Superior temporal gyrus (tissue), 1 donor: ENCODE measurements around the gene SFRP4.
A peak's percentile ranks its signal among the peaks of the same experiment; 100 is the strongest.
"Not testable (repeated sequence)": the region's sequence is repeated elsewhere in the genome, so short reads cannot be mapped to it uniquely, and the experiment has no call there.

Experiments
- DNase-seq: peaks from one replicate; pipeline ENCODE4 v3.0.0-alpha.2; 2016; ENCODE audit errors: extremely low spot score

Gene SFRP4

DNA sequence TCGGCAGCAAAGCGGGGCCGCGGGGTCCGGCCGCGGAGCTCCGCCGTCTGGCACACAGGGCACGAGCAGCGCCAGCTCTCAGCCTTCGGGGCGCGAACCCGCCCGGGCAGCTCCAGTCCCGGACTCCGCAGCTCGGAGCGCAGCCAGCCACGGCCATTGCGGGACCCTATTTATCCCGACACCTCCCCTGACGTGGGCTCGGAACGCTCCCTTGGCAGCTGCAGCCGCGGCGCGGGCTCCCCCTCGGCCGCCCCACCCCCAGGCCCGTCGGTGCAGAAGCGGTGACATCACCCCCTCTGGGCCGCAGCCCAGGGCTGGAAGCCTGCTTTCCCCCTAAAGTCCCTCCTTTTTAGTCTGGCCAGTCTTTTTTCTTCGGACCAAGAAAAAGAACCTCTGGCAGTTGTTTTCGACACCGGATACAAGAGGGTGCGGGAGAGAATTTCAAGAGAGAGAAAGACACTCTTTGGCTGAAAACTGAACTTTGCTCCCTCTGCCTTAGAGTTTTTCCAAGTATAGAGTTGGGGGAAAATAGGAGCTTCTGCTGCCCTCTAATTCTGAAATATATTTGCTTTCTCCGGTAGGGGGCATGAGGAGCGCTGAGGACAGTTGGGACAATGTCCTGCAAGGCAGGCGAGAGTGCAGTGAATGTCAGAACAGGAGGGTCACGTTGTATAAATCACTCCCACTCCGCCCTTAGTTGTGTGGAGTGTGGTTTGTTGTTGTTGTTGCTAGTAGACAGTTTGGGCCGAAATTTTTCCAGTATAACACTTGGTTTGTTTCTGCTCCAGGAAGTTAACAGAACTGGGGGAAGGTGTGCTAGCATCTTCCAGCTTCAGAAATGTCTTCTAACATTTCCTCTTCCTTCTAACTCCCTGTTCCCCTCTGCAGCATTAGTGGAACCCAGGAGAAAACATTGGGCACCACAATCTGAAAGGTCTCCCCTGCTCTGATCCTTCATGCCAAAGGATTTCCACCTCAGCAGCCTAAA lies at the start of gene SFRP4:
Gene SFRP4, minus strand, starts transcription at position 145 of the 988 bp plus-strand sequence. CDS start 280 bp downstream, outside the sequence.
- DNase-seq, result peak; percentile 76

DNA sequence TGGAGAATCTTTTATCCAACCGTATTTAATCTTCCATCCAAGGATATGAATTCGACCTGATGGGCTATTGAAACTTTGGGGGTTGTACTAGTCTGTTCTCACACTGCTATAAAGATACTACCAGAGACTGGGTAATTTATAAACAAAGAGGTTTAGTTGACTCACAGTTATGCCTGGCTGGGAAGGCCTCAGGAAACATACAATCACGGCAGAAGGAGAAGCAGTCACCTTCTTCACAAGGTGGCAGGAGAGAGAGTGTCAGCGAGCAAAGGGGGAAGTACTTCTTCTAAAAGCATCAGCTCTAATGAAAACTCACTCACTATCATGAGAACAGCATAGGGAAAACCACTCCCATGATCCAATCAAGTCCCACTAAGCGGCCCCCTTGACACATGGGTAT lies 47.6 kb upstream of the SFRP4 start:
- no peak for DNase-seq

DNA sequence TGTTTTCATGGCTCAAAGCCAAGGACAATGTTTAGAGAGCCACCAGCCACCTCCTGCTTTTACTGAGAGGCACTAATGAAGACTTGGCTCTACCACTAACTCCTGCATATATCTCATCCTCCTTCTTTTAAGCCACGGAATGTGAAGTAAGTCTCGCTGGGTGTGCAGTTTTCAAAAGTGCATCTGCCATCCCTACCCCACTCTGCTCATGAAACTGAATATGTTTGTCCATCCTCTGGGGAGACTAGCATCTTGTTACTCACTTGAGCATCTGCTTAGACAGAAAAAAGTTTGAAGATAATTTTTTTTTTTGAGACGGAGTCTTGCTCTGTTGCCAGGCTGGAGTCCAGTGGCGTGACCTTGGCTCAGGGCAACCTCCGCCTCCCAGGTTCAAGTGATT lies 44.6 kb upstream of the SFRP4 start:
- DNase-seq, result no peak

DNA sequence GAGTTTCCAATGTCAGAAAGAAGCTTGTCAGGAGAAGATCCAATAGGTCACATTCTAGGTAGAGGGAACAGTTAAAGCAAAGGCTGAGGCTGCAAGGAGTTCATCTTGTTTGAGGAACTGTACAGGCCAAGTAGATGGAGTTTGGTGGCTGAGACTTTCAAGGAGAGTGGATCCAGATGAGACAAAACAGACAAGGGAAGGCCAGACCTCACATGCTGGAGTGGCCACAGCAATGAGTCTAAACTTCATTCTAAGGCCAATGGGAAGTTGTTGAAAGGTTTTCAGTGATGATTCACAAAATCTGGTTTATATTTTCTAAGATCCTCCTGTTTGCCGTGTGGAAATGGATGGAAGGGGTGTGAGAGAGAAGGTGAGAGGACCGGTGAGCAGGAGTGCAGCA lies 43.9 kb upstream of the SFRP4 start:
- DNase-seq, result no peak

DNA sequence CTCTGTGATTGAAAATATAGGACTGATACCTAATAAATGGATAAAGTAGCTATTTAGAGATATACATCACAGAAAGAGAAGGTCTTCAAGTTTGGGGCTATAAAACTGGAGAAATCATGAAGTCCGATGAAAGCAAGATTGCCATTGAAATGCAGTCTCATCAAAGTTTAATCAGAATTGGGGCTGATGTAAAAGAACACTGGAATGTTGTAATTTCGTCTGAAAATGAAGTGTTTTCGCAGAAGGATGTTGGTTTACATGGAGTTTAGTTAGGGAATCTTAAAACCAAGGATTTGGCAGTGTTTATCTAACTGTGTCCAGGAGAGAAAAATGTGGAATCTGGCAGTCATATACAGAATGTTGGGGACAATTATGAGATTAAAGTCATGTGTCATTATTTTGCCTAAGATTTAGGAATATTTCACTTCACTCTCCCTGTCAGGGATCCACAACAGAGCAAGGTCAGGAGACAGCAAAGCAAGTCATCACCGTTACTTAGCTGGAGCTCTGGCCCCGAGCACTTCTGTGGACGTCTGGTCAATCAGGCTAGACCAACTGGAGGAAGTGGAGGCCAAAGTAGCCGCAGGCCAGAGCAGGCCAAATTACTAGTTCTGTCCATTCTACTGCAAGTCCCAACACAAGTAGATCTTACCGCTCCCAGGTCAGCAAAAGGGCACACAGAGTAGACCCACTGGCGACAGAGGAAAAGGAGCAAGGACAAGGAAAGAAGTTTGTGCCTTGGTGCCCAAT lies 40.8 kb upstream of the SFRP4 start:
- DNase-seq, result no peak

DNA sequence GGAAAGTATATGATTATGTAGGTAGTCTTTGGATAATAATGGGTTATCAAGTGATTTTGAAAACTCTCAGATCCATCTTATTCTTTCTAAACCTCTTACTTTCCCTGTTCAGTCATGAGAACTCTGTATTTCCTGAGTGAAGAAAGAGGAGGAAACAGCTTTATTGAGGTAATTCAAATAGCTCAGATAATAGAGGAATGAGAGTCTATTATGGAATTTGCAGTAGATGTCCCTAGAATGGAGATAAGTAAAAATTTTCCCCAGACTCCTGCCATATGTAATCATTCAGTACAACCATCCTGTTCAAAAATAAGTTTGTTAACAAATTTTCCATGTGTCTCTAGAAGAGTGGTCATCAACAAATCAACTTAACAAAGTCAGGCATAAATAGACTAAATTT lies 40.2 kb upstream of the SFRP4 start:
- DNase-seq, result no peak

DNA sequence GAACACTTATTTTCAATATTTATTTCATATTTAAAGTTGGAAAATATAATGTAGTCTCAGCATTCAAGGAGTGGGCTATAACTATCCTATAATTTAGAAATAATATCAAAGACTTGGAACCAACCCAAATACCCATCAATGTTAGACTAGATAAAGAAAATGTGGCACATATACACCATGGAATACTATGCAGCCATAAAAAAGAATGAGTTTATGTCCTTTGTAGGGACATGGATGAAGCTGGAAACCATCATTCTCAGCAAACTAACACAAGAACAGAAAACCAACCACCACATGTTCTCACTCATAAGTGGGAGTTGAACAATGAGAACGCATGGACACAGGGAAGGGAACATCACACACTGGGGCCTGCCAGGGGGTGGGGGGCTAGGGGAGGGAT lies 37.6 kb upstream of the SFRP4 start:
- DNase-seq, result not testable (repeated sequence)

DNA sequence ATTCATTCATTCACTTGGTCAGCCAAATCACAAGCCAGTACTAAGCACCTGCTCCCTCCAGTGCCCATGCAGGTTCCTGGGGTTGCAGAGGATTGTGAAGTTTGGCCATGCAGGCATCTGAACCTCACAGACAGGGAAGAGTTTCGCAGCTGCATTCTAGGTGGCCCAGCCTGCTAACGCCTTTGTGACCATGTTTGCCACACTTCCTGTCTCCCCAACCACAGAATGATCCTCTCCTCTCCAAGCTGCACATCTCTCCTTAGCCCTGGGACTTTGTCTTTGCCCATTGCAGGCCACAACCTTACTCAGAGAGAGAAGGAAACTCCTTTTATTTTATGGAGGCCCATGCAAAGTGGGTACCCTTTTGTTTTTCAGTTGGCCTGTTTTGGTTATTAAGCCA lies 35.6 kb upstream of the SFRP4 start:
- DNase-seq, result no peak

DNA sequence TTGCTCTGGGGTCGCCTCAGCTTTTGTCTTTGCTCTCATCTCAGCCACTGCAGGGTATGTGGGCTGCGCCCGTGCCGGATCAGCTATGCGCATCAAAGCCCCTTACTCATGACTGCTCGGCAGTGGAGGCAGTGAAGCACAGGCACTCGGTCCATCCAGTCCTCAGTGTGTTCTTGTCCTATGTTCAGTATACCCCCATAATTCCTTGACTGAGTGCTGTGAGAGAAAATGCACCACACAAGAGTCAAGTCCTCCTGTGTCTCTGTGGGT lies 31.3 kb upstream of the SFRP4 start:
- DNase-seq, result no peak

DNA sequence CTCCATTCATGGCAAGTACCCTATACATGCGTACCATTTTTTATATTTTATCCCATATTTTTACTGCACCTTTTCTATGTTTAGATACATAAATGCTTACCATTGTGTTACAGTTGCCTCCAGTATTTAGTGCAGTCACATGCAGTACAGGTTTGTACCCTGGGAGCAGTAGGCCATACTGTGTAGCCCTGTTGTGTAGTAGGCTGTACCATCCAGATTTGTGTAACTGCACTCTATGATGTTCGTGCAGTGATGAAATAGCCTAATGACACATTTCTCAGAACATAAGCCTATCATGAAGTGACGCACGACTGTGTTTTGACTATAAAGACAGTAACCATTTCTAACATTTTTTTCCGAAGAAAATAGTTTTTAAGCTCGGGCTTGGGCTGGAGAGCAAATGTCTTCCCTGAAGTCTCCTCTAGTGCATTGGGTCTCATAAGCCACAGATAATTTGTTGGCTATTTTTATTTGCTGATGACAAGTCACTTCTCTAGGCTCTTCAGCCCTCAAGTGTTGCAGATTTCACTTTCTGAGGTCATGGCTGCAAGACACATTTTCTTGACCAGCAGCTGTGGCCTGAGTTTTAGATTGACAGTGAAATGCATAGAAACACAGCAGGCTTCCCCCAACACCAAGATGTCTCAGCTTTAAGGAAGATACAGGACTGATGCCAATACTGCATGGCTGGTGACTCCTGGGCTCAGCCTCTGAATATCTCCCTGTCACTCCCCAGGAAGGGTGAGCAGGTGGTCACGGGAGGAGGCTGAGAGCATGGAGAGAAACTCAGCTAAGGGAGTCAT lies 30.7 kb upstream of the SFRP4 start:
- no peak for DNase-seq

DNA sequence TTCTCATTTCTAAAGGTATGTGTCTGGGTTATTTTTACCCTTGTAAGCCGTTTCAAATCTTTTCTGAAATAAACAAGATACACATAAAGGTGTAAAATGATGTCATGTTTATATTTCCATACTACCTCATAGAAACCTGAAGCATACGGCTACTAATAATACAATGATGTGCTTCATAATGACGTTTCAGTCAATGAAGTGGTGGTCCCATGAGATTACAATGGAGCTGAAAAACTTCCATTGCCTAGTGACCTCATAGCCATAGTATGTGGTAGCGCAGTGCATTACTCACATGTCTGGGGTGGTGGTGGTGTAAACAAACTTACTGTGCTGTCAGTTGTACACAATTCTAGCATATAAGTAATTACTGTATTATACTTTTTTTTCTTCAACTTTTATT lies 28.7 kb upstream of the SFRP4 start:
- no peak for DNase-seq

DNA sequence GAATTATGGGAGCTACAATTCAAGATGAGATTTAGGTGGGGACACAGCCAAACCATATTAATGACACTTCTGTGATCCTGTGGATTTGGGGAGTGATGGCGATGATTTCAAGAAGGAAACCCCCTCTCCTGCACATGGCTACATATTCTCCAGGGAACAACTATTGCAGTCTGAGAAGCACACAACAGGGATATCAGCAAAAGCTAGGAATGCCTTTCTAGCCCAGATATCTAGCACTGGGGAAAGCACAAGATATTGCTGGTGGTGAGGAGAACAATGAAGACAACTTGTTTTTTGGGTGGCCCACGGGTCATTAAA lies 28.1 kb upstream of the SFRP4 start:
- no peak for DNase-seq

DNA sequence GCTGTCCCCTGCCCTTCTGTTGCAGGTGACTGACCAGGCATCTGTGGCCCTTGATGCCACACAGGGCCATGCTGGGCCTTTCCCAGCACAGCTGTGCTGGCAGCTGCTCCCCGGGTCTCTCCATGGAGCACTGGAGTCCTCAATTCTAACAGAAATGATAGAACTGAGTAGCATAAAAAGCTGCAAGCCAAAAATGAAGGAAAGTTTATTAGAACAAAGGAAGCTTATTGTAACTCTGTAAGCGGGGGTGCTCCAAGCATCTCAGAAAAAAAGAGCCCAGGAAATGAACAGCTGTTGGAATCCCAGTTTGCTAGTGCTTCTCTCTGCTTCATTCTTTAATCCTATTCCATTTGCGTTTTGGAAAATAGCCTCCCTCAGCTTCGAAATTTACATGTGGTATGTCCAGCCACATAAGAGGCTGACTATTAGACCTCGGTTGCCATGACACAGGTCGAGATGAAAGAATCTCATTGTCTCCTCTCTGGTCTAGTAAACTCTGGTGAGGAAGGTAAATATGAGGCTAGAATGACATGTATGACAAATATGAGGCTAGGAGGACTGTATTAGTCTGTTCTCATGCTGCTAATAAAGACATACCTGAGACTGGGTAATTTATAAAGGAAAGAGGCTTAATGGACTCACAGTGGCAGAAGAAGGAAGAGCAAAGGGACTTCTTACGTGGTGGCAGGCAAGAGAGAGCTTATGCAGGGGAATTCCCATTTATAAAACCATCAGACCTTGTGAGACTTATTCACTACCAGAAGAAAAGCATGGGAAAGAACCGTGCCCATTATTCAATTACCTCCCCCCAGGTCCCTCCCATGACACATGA lies 27.5 kb upstream of the SFRP4 start:
- peak; percentile 28 for DNase-seq

DNA sequence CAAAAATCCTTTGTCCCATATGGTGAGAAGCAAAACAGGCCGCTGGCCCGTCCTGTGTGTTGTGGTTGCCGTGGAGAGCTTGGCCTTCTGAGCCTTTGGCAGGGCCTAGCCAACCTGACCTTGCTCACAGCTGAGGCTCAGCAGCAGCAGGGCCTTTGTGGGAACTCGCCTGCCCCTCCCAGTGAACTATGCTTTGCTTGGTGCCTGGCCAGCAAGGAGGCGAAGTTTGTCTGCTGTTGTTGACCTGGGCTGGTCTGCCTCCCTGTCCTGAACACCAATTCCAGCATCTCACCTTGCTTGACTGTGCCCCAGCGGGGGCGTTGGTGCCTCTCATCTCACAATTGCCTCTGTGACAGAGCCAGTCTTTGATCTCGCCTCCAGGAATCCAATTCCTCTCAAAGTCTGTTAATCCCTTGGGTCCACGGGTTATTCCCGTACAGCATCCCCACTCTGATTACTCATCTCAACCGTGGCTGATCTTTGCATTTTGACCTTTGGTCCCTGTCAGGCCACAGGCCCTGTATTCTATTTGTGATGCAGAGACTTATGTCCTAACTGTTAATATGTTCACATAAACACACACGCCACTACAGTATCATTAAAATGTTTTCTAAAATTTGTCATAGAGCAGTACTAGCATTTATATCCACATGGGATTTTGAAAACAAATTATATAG lies 26.5 kb upstream of the SFRP4 start:
- DNase-seq, result no peak

DNA sequence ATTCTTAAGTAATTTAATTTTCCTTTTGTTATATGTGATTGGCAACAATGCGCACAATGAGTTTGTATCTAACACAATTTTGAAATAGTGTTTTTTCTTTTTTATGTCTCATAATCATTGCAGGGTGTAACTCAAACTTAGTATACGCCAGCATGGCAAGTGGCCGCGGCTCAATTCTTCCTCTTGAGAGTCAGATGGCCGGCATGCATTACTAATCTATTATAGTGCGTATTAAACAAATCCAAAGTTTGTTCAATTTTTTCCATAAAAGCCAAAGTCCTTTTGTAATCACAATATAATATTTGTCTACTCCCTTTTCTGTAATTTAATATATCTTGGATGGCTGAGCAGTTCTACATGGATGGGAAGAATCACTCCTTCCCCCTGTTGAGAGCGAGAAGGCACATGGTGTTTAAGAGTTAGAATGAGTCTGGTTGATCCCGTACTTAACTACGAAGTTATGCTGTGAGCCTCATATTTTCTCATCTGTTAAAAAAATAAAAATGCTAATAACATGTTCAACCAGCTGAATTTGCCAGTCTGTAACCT lies 16.5 kb upstream of the SFRP4 start:
- no peak for DNase-seq

DNA sequence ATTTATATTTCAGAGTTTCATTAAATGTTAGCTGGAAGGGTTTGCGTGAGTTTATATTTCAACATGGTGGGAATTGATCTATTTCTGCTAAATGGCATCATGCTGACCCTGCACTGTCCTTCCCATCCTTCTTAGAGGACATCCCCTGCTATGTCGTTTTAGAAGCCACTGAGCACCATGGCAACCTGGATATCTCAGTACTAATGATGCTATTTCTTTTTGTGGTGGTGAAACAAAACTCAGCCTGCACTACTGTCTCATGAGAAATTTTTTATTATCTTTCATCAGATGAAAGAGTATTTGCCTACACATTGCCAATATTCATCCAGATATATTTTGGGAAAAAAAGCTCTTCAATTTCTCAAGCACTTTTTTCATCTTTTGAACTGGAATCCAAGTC lies 15.9 kb upstream of the SFRP4 start:
- no peak for DNase-seq

DNA sequence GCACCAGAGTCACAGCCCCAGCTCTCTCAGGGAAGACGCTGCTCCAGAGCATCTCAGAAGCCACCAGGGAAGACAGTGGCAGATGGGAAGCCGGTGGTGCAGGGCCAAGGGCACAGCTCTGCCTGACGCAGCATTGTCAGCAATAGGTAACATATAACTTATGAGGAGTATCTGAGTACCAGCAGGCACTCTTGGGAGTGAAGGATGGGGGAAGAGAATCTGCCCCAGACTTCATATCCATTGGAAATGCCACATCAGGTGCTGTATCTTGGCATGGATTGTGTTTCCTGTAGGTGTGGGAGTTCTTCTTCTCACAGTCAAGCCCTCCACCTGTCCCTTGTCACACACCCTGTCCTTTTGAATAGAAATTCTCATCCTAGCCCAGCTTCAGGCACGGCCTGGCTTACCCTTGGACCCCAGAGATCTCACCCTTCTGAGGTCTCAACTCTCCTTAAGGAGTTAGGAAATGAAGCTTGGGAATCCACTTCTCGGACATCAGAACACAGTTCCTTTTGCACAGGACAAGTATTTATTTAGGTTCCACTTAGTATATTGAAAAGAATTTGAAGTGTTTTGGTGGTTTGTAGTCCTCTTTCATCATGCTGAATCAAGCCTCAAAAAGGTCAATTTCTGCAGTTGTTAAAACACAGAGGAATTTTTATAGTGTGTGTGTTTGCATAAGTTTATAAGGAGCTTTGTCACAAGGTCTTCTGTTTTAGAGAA lies 13.8 kb upstream of the SFRP4 start:
- no peak for DNase-seq

DNA sequence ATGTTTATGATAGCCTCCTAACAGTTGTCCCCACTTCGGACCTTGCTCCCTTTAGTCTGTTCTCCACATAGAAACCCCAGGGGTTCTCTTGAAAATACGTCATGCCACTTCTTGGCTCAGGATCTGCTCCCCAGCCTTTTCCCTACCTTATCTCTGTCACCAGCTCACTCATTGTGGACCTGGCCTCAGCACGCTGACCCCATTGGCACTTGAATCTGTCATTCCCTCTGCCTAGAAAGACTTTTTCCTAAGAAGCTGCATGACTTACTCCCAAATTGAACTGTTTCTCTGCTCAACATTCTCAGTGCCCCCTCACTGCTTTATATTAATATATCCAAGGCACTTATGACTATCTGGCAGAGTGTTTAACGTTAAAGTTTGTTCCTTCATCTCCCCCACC lies 12.3 kb upstream of the SFRP4 start:
- no peak for DNase-seq

DNA sequence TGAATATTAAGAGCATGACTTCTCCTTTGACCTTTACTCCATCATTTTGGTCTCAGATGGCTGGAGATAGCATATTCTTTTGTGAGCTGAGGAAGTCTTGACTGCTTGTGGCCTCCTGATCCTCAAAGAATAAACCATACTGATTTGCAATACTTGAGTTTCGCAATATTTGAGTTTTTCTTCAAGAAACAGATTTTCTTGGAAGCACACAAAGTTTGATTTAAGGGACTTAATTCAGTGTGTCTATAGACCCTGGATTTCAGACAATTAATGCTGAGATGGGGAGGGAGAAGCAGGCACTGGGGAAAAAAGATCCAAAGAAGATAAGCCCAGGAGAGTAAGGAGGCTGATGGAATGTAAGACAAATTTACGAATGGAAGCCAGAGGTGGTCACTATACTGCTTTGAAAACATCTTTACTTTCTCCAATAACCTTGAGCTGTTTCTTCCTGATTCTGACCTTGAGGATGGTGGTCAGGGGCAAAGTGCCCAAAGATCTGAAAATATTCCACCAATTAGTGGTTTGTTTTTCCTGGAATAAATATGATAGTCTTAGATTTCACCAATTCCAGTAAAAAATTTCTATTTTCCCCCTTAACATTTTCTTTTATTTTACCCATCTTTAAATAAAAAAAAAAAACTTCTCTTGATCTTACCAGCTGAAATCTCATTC lies 11.3 kb upstream of the SFRP4 start:
- no peak for DNase-seq

DNA sequence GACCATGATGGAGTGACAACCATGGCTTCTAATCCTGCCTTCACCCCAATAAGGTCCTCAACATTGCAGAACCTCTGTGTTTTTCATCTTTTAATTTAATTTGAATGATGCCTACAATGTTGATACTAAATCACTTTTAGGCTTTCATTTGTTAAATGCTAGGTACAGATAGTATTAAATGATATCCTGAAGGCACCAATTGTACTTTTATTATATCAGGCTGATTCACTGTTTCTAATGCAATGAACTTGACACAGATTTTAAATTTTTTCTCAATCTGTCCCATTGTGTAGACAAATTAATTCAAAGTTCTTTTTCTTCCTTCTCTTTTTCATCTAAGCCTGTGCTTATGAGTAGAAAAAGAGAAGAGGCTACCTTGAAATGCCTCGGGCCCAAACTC lies 9.0 kb upstream of the SFRP4 start:
- DNase-seq, result no peak
